Smooth muscle cell of the brain vasculature (primary cell): ENCODE results near the gene TTF2.

ENCODE experiments used
- DNase-seq: peaks from one replicate; pipeline ENCODE4 v3.0.0-alpha.2; 2012; ENCODE audit warnings: low read depth, low spot score

TTF2 gene

DNA sequence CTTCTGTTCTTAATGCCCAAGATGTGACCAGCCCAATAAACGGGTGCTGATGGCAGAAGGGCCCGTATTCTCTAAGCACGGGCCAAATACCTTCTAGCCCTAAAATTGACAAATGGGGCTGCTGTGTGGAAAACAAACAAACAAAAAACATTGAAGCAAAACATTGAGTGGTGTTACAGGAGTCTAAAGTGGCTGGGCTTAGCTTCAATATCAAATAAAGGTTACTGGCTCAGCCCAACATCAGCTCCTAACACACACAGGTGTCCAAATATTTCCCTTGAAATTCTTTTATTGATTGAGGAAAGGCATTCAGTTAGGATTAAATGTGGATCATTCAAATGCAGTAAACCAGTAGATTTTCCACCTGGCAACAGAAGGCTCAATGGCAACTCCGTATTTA, 13.3 kb upstream of the TTF2 start:
- DNase-seq = no peak

DNA sequence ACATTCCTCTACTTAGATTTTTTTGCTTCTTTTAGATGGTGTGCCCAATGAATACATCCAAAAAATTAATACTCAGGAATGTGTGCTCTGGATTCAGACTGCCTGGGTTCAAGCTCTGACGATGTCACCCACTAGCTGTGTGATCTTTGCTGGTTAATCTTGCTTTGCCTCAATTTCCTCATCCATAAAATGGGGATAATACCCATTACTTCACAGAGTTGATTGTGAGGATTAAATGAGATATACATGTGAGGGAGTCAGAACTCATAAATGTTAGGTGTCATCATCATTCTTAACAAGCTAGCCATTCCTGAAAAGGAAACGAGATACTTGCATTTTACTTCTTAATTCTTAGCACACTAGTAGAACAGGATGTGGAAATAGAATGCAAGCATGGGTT, 12.9 kb upstream of the TTF2 start:
- DNase-seq = no peak

DNA sequence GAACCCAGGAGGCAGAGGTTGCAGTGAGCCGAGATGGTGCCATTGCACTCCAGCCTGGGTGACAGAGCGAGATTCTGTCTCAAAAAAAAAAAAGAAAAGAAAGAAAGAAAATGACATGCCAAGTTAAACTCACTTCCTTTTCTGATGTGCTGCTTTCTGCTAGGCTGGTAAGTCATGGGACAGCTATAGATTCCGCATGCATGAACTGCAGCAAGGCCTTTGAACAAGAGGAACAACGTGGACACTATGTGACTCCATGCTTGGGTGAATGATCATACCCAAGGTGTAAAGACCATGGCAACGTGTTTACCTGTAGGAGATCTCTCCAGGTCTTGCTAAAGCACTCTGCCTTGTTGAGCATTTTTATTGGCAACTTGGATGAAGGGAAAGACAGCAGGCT, 10.3 kb upstream of the TTF2 start:
- no peak for DNase-seq

DNA sequence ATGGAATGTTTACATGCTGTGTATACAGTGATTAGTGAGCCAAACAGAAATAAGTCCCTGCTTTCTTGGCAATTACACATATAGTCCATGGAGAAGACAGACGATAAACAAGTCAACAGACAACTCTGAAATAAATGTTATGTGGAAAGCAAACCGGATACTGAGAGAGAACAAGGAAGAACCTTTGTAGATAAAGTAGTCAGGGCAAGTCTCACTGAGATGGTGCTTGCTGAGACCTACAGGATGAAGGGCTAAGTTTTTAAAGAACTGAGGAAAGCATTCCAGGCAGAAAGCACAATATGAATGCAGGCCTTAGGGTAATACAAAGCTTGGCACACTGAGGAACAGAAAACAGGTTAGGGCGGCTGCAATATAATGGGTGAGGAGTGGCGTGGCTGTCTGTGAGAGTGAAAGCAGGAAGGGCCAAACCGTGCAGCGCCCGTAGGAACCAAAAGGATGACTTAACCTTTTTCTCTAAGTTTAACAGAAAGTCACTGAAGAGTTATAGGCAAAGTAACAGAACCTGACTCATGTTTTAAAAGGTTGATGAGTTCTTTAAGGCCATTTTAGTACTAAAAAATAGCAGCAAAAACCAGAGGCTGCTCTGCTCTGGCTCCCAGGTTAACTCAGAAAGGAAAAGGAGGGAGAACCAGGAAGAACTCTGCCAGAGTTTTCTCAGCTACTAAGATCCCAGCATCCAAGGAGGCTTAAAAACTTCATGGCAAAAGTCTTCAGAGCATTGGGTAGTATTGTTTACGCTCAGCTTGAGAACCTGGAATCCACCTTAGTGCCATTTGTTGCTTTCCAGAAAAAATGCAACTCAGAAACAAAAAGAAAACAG, 8.7 kb upstream of the TTF2 start:
- DNase-seq = no peak

GRCh38 chr1:117054068-117054467, 6.1 kb upstream of the TTF2 start:
- no peak for DNase-seq

DNA sequence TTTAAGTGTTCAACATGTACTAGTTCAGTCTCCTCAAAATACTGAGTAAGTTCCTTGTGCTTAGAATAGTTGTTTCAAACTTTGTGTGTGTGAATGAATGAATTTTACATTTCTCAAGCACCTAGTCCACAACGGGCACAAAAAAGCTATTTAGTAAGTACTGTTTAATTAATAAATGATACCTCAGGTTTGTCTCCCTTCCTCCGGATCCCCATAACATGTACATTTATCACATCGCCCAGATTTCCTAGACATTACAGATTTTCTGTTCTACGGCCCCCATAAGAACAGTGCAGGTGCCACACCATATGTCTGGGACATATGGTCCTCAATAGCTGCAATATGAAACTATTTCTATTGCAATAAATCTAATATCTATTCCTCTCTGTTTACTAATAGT, 1.3 kb upstream of the TTF2 start:
- no peak for DNase-seq

DNA sequence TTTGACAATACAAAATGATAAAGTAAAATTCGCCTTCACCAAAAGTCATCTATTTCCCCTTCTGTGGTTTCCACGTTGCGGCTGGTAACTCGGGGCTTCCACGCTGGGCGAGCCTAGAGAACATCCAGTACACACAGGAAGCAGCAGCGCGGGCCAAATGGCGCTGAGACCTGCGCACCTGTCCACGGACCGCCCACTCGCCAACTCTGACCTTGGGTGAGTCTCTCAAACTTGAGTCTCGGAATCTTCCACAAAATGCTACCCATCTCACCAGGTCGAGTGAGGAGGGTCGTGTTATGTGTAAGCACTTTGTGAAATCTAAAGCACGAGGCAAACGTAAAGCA, 820 bp upstream of the TTF2 start:
- DNase-seq = no peak

DNA sequence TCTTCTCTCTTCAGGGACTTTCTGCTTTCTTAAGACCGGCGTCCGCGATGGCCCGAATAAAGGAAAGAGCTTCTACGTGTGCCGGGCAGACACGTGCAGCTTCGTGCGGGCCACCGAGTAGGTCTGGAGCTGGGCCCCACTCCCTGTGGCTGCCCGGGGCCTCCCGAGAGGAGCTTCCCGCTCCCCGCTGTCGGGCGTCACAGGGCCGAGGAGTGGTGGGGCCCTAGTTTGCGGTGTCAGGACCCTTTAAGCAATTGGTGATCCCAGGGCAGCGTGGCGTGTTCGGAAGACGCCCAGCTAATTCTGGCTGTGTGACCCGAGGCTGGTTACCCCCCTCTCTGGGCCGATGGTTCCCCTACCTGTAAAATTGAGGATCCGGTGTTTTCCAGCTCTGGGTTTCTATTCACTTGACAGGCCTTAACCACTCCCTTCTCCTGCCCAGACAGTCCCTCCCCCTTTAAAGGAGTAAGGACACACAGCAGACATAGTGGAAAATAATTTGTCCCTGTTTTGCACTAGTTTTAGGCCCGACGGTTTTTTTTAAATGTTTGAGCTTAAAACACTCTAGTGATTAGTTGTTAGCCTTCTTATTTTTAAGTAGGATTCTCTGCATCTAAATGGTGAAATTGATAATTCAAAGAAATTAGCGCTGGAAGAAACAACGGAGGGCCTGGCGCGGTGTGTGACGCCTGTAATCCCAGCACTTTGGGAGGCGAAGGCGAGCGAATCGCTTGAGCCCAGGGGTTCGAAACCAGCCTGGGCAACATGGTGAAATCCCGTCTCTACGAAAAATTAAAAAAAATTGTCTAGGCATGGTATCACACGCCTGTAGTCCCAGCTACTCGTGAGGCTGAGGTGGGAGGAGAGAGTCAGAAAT, 553 bp downstream of the TTF2 start:
- DNase-seq = peak; percentile 12

DNA sequence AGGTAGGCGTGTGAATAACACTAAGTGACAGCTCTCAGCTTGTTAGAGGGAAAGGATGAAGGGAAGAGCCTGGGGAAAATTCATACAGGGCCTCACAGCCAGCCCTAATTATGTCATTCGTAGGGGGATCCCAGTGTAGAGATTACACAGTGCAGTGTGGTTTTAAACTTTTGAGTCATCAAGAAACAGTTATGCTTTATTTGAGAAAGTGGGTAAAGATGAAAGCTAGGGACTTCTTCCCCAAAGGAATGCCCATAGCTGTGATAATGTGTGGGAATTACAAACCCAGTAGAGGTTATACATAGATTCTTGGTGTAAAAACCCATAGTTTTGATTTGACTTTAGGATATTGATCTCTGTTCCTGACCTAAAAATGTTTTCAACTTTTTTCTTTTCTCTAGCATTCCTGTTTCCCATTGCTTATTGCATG, 1.9 kb downstream of the TTF2 start:
- no peak for DNase-seq

DNA sequence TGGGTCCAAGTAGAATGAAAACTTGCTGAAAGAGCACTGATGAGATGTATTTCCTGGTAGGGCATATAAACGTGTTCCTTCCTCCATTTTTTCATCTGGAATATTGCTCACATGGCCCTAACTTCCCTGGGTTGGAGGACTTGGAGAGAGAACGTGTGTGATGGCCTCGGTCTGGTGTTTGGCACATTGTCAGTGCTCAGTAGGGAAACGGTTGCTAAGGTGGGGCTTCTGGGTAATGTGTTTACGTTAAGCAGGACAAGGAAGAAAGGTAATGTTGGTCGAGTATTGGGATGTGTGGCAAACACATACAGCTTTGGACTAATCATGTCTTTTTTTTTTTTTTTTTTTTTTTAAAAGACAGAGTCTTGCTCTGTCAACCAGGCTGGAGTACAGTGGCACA, 6.2 kb downstream of the TTF2 start:
- no peak for DNase-seq

DNA sequence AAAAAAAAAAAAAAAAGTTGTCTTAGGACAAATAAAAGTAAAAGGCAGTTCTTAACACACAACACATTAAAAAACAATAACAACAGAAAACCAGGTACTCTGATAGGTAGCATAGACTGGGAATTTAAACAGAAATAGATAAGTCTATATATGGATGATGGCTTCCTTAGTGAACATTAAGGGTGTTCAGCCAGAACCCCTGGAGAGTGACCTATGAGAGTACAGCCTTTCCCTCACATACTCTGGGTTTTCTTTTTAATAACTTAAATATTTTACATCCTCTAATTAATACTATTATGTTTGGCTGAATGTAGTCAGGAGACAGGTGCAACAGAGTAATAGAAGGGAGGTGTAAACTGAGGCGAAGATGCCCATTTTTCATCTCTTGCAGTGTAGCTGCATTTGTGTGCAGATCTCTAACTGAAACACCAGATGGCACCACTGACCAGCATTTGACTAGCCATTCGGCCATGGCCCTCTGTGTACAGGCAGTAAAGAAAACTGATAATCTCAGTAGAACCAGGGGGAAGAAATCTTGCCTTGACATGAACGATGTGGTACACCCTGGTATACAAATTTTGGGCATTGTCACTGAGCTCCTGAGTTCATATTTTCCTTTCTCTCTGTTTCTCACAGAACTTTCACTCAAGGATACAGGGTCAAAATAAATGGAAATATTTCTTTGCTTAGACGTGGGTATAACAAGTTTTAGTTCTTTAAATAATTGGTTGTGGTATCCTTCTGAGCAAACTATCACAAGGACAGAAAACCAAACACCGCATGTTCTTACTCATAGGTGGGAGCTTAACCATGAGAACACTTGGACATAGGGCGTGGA, 7.6 kb downstream of the TTF2 start:
- peak; percentile 28 for DNase-seq

DNA sequence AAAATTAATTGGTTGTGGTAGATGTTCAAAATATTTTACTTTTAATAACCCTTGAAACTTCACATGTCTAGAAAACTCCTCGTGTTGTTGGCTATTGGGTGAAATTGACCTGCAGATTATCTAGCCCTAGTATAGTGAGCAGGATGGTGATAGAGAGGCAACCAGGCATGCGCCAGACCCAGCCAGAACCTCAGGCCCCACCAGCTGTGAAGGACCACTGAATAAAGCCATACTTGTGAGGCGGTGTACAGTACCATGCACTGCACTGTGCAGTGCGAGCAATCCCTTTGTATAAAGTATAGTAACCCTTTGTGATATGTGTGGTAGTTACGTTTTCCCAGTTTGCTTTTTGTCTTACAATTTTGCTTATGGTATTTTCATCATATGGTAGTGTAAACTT, 8.5 kb downstream of the TTF2 start:
- DNase-seq = no peak

GRCh38 chr1:117069220-117069844, 9.2 kb downstream of the TTF2 start:
- no peak for DNase-seq

DNA sequence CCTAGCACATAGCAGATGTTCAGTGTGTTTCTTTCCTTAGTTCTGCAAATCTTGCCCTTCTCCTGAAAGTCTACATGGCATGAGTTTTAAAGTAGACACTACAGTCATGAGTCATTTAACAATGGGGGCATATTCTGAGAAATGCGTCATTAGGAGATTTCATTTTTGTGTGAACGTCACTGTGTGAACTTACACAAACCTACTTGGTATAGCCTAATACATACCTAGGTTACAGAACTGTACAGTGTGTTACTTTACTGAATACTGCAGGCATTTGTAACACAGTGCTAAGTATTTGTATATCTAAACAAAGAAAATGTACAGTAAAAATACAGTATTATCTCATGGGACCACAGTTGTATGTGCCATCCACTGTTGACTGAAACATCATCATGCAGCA, 10.0 kb downstream of the TTF2 start:
- DNase-seq = no peak

- no peak for DNase-seq
Measured at GRCh38 chr1:117076648-117077047, 16.5 kb downstream of the TTF2 start.

- DNase-seq = no peak
Measured at GRCh38 chr1:117077267-117077666, 17.1 kb downstream of the TTF2 start.

- no peak for DNase-seq
Measured at GRCh38 chr1:117079737-117080136, 19.6 kb downstream of the TTF2 start.

- no peak for DNase-seq
Measured at GRCh38 chr1:117084231-117084630, 24.1 kb downstream of the TTF2 start.

DNA sequence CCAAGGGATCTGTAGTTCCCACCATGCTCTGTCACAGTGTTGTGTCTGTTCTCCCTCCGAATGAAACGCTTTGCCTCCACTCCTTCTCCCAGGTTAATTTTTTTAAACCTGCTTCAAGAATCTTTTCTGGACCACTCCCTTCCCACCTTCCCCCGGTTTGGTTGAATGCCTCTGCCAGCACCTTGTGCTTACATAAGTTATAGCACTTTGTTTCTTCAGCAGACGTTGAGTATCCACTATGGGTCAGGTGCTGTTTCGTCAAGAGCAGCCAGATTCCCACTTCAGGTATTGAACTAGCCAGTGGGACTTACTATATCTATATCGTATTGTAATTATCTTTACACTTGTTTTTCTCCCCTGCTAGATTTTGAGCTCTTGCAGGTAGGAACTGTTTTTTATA, 27.6 kb downstream of the TTF2 start:
- DNase-seq = no peak

DNA sequence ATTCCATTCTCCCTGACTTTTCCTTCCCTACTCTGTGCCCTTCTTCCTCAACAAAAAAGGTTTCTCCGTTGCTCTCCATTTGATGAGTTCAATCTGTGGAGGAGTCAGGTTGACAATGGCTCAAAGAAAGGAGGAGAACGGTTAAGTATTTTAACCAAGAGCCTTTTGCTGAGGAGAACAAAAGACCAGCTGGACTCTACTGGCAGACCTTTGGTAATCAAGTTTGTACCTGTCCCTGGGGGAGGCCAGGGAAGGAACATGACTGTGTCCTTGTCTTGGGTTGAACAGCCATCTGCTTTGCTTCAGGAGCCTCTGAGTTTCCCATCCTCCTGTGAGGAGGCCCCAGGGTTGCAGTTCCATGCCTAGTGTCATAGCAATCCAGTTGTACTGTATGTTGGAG, 29.9 kb downstream of the TTF2 start:
- no peak for DNase-seq

- DNase-seq = no peak
Measured at GRCh38 chr1:117092594-117092993, 32.5 kb downstream of the TTF2 start.

GRCh38 chr1:117093091-117093534, 33.0 kb downstream of the TTF2 start:
- peak; percentile 72 for DNase-seq
